Trophoblast cell (in vitro differentiated cells and primary cell): Measurements from ENCODE around the gene COPG2.

Source experiments
- DNase-seq, 2 donors: peaks; one replicate each; pipeline ENCODE4 v3.0.0-alpha.2; 2016
- H2AFZ ChIP-seq: 2 replicates; pipeline ENCODE4 v1.6.1; 2013; ENCODE audit warnings: low read length, moderate library complexity, mild to moderate bottlenecking; ENCODE audit not compliant: insufficient read depth, poor library complexity
- H2AK5ac ChIP-seq: 2 replicates; pipeline ENCODE4 v1.6.1; 2013; ENCODE audit warnings: mild to moderate bottlenecking, low read length
- H2BK120ac ChIP-seq: 2 replicates; pipeline ENCODE4 v1.6.1; 2013; ENCODE audit warnings: low read length, mild to moderate bottlenecking, moderate library complexity; ENCODE audit not compliant: insufficient read depth, poor library complexity
- H2BK12ac ChIP-seq: 2 replicates; pipeline ENCODE4 v1.6.1; 2013; ENCODE audit warnings: mild to moderate bottlenecking, low read length, moderate library complexity
- H2BK5ac ChIP-seq: 2 replicates; pipeline ENCODE4 v1.6.1; 2013; ENCODE audit warnings: low read length, low read depth, moderate library complexity, mild to moderate bottlenecking; ENCODE audit not compliant: poor library complexity
- H3K14ac ChIP-seq: 2 replicates; pipeline ENCODE4 v1.6.1; 2013; ENCODE audit warnings: mild to moderate bottlenecking, low read length
- H3K18ac ChIP-seq: 2 replicates; pipeline ENCODE4 v1.6.1; 2013; ENCODE audit warnings: mild to moderate bottlenecking, low read length
- H3K23ac ChIP-seq: 2 replicates; pipeline ENCODE4 v1.6.1; 2013; ENCODE audit warnings: low read length
- H3K27ac ChIP-seq: 2 replicates; pipeline ENCODE4 v1.5.1; 2013; ENCODE audit warnings: low read depth, mild to moderate bottlenecking, inconsistent platforms, low read length, moderate library complexity
- H3K27me3 ChIP-seq: 2 replicates; pipeline ENCODE4 v1.6.1; 2013; ENCODE audit warnings: inconsistent platforms, mild to moderate bottlenecking, low read length, moderate library complexity; ENCODE audit not compliant: insufficient read depth
- H3K36me3 ChIP-seq, 2 experiments: 1 replicate in 1 of 2; 2 replicates in 1 of 2; pipeline ENCODE4 v1.6.1; 2013; ENCODE audit warnings: low read length in 2 of 2, mild to moderate bottlenecking in 2 of 2, moderate library complexity in 1 of 2; ENCODE audit not compliant: insufficient read depth in 2 of 2, control insufficient read depth in 1 of 2
- H3K4ac ChIP-seq: 2 replicates; pipeline ENCODE4 v1.6.1; 2013; ENCODE audit warnings: low read depth, mild to moderate bottlenecking, low read length, moderate library complexity
- H3K4me1 ChIP-seq, 2 experiments: 1 replicate in 1 of 2; 2 replicates in 1 of 2; pipeline ENCODE4 v1.6.1; 2013; ENCODE audit warnings: low read length in 2 of 2, mild to moderate bottlenecking in 2 of 2, moderate library complexity in 1 of 2; ENCODE audit not compliant: insufficient read depth in 2 of 2, control insufficient read depth in 1 of 2
- H3K4me2 ChIP-seq: 2 replicates; pipeline ENCODE4 v1.6.1; 2013; ENCODE audit warnings: inconsistent platforms, mild to moderate bottlenecking, low read length, moderate library complexity
- H3K4me3 ChIP-seq: 2 replicates; pipeline ENCODE4 v1.5.1; 2013; ENCODE audit warnings: mild to moderate bottlenecking, low read depth, low read length, inconsistent platforms
- H3K79me1 ChIP-seq: one replicate; pipeline ENCODE4 v1.6.1; 2013; ENCODE audit warnings: low read length
- H3K79me2 ChIP-seq: 2 replicates; pipeline ENCODE4 v1.6.1; 2013; ENCODE audit warnings: low read length, mild to moderate bottlenecking; ENCODE audit not compliant: control insufficient read depth, insufficient read depth, poor library complexity
- H3K9ac ChIP-seq: 2 replicates; pipeline ENCODE4 v1.6.1; 2013; ENCODE audit warnings: mild to moderate bottlenecking, low read length
- H3K9me3 ChIP-seq: 2 replicates; pipeline ENCODE4 v1.6.1; 2013; ENCODE audit warnings: low read depth, mild to moderate bottlenecking, control low read depth, inconsistent platforms, low read length; ENCODE audit not compliant: insufficient read depth
- H4K12ac ChIP-seq: 2 replicates; pipeline ENCODE4 v1.6.1; 2013; ENCODE audit warnings: low read depth, mild to moderate bottlenecking, low read length, moderate library complexity
- H4K8ac ChIP-seq: 2 replicates; pipeline ENCODE4 v1.6.1; 2013; ENCODE audit warnings: low read depth, mild to moderate bottlenecking, low read length, moderate library complexity
- H4K91ac ChIP-seq: one replicate; pipeline ENCODE4 v1.6.1; 2013; ENCODE audit warnings: low read depth, mild to moderate bottlenecking, low read length, moderate library complexity
- WGBS: extraction: QIAGEN DNeasy Blood & Tissue Kit; methylation state at CpG from one replicate; pipeline ENCODE4 v1.1.7; 2013; ENCODE audit warnings: missing lambda C conversion rate; ENCODE audit not compliant: insufficient read length, insufficient coverage; ENCODE audit errors: extremely low coverage; 5-methylcytosine and 5-hydroxymethylcytosine counted together

COPG2 gene

DNA sequence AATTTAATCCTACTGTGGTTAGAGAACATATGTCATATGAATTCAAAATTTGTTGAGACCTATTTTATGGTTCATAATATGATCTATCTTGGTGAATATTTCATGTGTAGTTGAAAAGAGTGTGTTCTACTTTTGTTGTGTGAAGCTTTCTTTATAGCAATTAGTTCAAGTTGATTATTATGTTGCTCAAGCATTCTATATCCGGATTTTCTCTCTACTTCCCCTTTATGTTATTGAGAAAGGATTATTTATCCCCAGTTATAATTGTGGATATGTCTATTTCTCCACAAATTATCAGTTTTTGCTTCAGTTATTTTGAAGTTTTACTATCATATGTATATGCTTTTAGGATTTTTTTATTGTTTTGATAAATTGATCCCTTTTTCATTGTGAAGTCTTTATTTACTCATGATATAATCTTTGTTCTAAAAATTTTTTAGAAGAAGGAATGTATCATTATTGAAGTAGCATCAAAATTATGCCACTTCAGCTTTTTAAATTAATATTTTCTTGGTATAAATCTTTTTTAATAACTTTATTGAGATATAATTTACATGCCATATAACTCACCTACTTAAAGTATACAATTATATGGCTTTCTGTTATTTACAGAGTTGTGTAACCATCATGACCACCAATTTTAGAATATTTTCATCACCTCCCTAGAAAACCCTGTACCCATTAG, 188.7 kb downstream of the COPG2 start:
- H3K4me3 ChIP-seq = no peak overlapping the region
- no peaks in the 10 kb centered on the region for H3K9me3 ChIP-seq
- H3K23ac ChIP-seq = no peak overlapping the region
- H2AK5ac ChIP-seq = no peak overlapping the region
- no peak overlapping the region for H4K8ac ChIP-seq
- H2AFZ ChIP-seq = no peak overlapping the region
- peaks cover 5% of the 10 kb centered on the region for H3K79me1 ChIP-seq
- H3K27me3 ChIP-seq = no peaks in the 10 kb centered on the region
- H2BK5ac ChIP-seq = no peak overlapping the region
- no CpG with 5 or more reads among the region's 1 CpG for WGBS
- no peak overlapping the region for H3K9ac ChIP-seq
- no peaks in the 10 kb centered on the region for H3K36me3 ChIP-seq
- no peak overlapping the region for H3K18ac ChIP-seq
- peaks cover 3 to 9% of the 10 kb centered on the region in 2 experiments for H3K4me1 ChIP-seq
- no peak for DNase-seq
- H4K12ac ChIP-seq = no peak overlapping the region
- H3K79me2 ChIP-seq = no peaks in the 10 kb centered on the region
- no peak overlapping the region for H3K4ac ChIP-seq
- no peak overlapping the region for H3K27ac ChIP-seq
- no peak overlapping the region for H3K4me2 ChIP-seq
- no peak overlapping the region for H2BK12ac ChIP-seq
- no peak overlapping the region for H4K91ac ChIP-seq
- no peak overlapping the region for H2BK120ac ChIP-seq
- no peak overlapping the region for H3K14ac ChIP-seq

DNA sequence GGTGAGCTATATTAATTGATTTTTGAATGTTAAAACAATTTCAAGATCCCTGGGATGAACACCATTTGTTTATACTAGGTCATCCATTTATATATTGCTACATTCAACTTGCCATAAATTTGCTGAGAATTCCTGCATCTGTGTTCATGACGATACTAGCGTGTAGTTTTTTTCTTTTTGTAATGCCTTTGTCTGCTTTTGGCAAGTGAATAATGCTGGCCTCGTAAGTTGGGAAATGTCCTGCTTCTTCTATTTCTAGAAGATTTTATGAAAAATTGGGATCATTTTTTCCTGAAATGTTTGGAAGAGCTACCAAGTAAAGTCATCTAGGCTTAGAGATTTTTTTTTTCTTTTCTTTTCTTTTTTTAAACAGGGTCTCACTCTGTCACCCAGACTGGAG, 189.6 kb downstream of the COPG2 start:
- no peak overlapping the region for H3K4me3 ChIP-seq
- no peak overlapping the region for H2AFZ ChIP-seq
- WGBS = no CpG with 5 or more reads among the region's 3 CpGs
- no peak overlapping the region for H3K23ac ChIP-seq
- no peaks in the 10 kb centered on the region for H3K36me3 ChIP-seq
- H3K27me3 ChIP-seq = no peaks in the 10 kb centered on the region
- no peak overlapping the region for H4K91ac ChIP-seq
- H3K79me2 ChIP-seq = peaks cover 3% of the 10 kb centered on the region
- peaks cover 7 to 13% of the 10 kb centered on the region in 2 experiments for H3K4me1 ChIP-seq
- H3K27ac ChIP-seq = no peak overlapping the region
- no peak overlapping the region for H2BK120ac ChIP-seq
- H4K8ac ChIP-seq = no peak overlapping the region
- H3K9ac ChIP-seq = no peak overlapping the region
- H3K79me1 ChIP-seq = peaks cover 9% of the 10 kb centered on the region
- H3K18ac ChIP-seq = no peak overlapping the region
- H4K12ac ChIP-seq = no peak overlapping the region
- no peak overlapping the region for H2AK5ac ChIP-seq
- no peak for DNase-seq
- H3K9me3 ChIP-seq = no peaks in the 10 kb centered on the region
- H3K4me2 ChIP-seq = no peak overlapping the region
- H2BK12ac ChIP-seq = no peak overlapping the region
- H2BK5ac ChIP-seq = no peak overlapping the region
- no peak overlapping the region for H3K14ac ChIP-seq
- H3K4ac ChIP-seq = no peak overlapping the region

GRCh38 chr7:130476297-130477150, 192.0 kb downstream of the COPG2 start:
- no peak overlapping the region for H2BK5ac ChIP-seq
- no peak overlapping the region for H3K4me2 ChIP-seq
- no peak overlapping the region for H3K14ac ChIP-seq
- H3K79me2 ChIP-seq = peaks cover 3% of the 10 kb centered on the region
- H2BK120ac ChIP-seq = peak overlapping the region; percentile 24
- H3K18ac ChIP-seq = no peak overlapping the region
- peak overlapping the region; percentile 58 for H2BK12ac ChIP-seq
- no peak overlapping the region for H2AFZ ChIP-seq
- no peak overlapping the region for H2AK5ac ChIP-seq
- H3K27me3 ChIP-seq = no peaks in the 10 kb centered on the region
- H3K79me1 ChIP-seq = peaks cover 10% of the 10 kb centered on the region
- H3K27ac ChIP-seq = no peak overlapping the region
- H4K12ac ChIP-seq = no peak overlapping the region
- H3K4me1 ChIP-seq = peaks cover 7 to 11% of the 10 kb centered on the region in 2 experiments
- no peak overlapping the region for H3K4ac ChIP-seq
- H3K23ac ChIP-seq = no peak overlapping the region
- H3K4me3 ChIP-seq = no peak overlapping the region
- no peak overlapping the region for H3K9ac ChIP-seq
- no peak overlapping the region for H4K8ac ChIP-seq
- no peak for DNase-seq
- peak overlapping the region; percentile 7 for H4K91ac ChIP-seq
- no CpG with 5 or more reads among the region's 9 CpGs for WGBS
- no peaks in the 10 kb centered on the region for H3K36me3 ChIP-seq
- H3K9me3 ChIP-seq = no peaks in the 10 kb centered on the region

DNA sequence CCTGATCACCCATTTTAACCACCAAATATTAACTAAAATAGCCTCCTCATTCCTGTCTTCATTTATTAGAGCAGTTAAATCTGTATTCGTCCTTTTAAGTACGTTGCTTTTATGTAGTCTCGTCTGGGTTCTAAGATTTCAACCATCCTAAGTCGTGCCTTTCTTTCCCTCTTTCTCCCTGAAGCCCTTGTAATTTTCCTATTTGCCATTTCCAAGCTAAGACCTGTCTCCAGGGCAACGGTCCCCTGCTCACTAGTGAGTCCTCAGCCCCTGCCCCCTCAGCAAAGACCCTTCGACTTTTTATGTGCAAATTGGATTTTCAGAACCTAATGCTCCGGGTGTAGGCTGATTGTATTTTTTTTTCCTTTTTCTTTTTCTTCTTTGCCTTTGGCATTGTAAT, 192.8 kb downstream of the COPG2 start:
- H3K79me1 ChIP-seq = peaks cover 10% of the 10 kb centered on the region
- H3K27me3 ChIP-seq = no peaks in the 10 kb centered on the region
- peak overlapping the region; percentile 62 for H2BK120ac ChIP-seq
- H3K9me3 ChIP-seq = no peaks in the 10 kb centered on the region
- H4K8ac ChIP-seq = no peak overlapping the region
- H4K12ac ChIP-seq = no peak overlapping the region
- DNase-seq = no peak
- peak overlapping the region; percentile 84 for H2BK12ac ChIP-seq
- H3K4me2 ChIP-seq = no peak overlapping the region
- no peak overlapping the region for H2AK5ac ChIP-seq
- no peak overlapping the region for H3K4me3 ChIP-seq
- H3K79me2 ChIP-seq = peaks cover 3% of the 10 kb centered on the region
- peaks cover 7 to 11% of the 10 kb centered on the region in 2 experiments for H3K4me1 ChIP-seq
- WGBS = no CpG with 5 or more reads among the region's 7 CpGs
- H3K14ac ChIP-seq = no peak overlapping the region
- H3K4ac ChIP-seq = no peak overlapping the region
- no peak overlapping the region for H3K18ac ChIP-seq
- H2AFZ ChIP-seq = no peak overlapping the region
- no peaks in the 10 kb centered on the region for H3K36me3 ChIP-seq
- H3K27ac ChIP-seq = no peak overlapping the region
- H3K9ac ChIP-seq = no peak overlapping the region
- H4K91ac ChIP-seq = no peak overlapping the region
- no peak overlapping the region for H2BK5ac ChIP-seq
- no peak overlapping the region for H3K23ac ChIP-seq
